K562 (cell line): Measurements from ENCODE around the gene TRIM75. TPM values are rescaled to one million over a fixed set of nuclear protein-coding genes. Genes with fewer than 3 reads are reported as not detected.

Source experiments
- polyA plus RNA-seq, 8 experiments: library from polyadenylated mRNA; depleted of rRNA in 4 of 8; stranded (reverse) in 5 of 8; unstranded in 3 of 8; fragments of >200 nt; fragmentation: Nextera tagmentation in 2 of 8; fragmentation: Illumina TruSeq in 1 of 8; extraction: Ambion mirVana in 2 of 8; extraction: Trizol in 1 of 8; gene quantifications; 2 replicates each; pipeline versions ENCODE4 v1.2.1 to v1.2.3, GENCODE V29; 2011 to 2014; ENCODE audit warnings: inconsistent platforms in 1 of 8, missing spikeins in 1 of 8
- small RNA-seq: library from RNA; depleted of rRNA; stranded (forward); fragments of <200 nt; gene quantifications from one replicate; pipeline ENCODE3, GENCODE V24; 2014
- total RNA-seq, 7 experiments: library from RNA; depleted of rRNA in 6 of 7; stranded (reverse); fragments of >200 nt in 6 of 7; fragmentation: Illumina TruSeq in 2 of 7; extraction: Trizol in 2 of 7; gene quantifications; 2 replicates each; pipeline versions ENCODE4 v1.2.1 to v1.2.3, GENCODE V29; 2011 to 2021; ENCODE audit warnings: low replicate concordance in 1 of 7

TRIM75 gene
- total and polyA plus RNA-seq, 9 of the 15 experiments (the other 6 are each of a cell fraction or from before 2014, with no cell fraction given): not detected

Small RNA genes within 50 kb of the gene (small RNA-seq; reads per million reads assigned to genes)
- not detected for gene AC106872.12

Other genes starting within 250 kb of the TRIM75 start
- not detected in 2 replicates for gene APELA, start 176.7 kb upstream of the TRIM75 start, total RNA-seq (2014; rRNA removed)
- not detected in 2 replicates for gene APELA, start 176.7 kb upstream of the TRIM75 start, total RNA-seq (2014; rRNA removed; fragmentation: Illumina TruSeq; extraction: Trizol)
- not detected in 2 replicates for gene APELA, start 176.7 kb upstream of the TRIM75 start, total RNA-seq (2015; rRNA removed; fragmentation: Illumina TruSeq; extraction: Trizol)
- not detected in 2 replicates for gene APELA, start 176.7 kb upstream of the TRIM75 start, total RNA-seq (2021)
- gene APELA, start 176.7 kb upstream of the TRIM75 start, polyA plus RNA-seq (2011; rRNA removed): not detected in 2 replicates
- gene APELA, start 176.7 kb upstream of the TRIM75 start, polyA plus RNA-seq (2014; fragmentation: Illumina TruSeq; extraction: Trizol): not detected in 2 replicates
- not detected for gene APELA, start 176.7 kb upstream of the TRIM75 start, polyA plus RNA-seq (2014; fragmentation: Nextera tagmentation; extraction: Ambion mirVana)
- gene APELA, start 176.7 kb upstream of the TRIM75 start, polyA plus RNA-seq (2014; rRNA removed): not detected in 2 replicates
- 0.41 TPM in 1 of 2 replicates, not detected in the other for gene TRIM61, start 76.2 kb upstream of the TRIM75 start, total RNA-seq (2014; rRNA removed)
- 0.41 and 0.51 TPM in 2 replicates for gene TRIM61, start 76.2 kb upstream of the TRIM75 start, total RNA-seq (2014; rRNA removed; fragmentation: Illumina TruSeq; extraction: Trizol)
- 0.29 and 0.57 TPM in 2 replicates for gene TRIM61, start 76.2 kb upstream of the TRIM75 start, total RNA-seq (2015; rRNA removed; fragmentation: Illumina TruSeq; extraction: Trizol)
- gene TRIM61, start 76.2 kb upstream of the TRIM75 start, total RNA-seq (2021): 0.42 and 0.87 TPM in 2 replicates
- gene TRIM61, start 76.2 kb upstream of the TRIM75 start, polyA plus RNA-seq (2011; rRNA removed): 0.07 TPM in 1 of 2 replicates, not detected in the other
- gene TRIM61, start 76.2 kb upstream of the TRIM75 start, polyA plus RNA-seq (2014; fragmentation: Illumina TruSeq; extraction: Trizol): 0.46 and 0.72 TPM in 2 replicates
- under 1 TPM; 0.80 to 0.92 TPM for gene TRIM61, start 76.2 kb upstream of the TRIM75 start, polyA plus RNA-seq (2014; fragmentation: Nextera tagmentation; extraction: Ambion mirVana)
- 0.18 and 0.24 TPM in 2 replicates for gene TRIM61, start 76.2 kb upstream of the TRIM75 start, polyA plus RNA-seq (2014; rRNA removed)
- not detected in 2 replicates for gene TRIM60, start 21.9 kb upstream of the TRIM75 start, total RNA-seq (2014; rRNA removed)
- not detected in 2 replicates for gene TRIM60, start 21.9 kb upstream of the TRIM75 start, total RNA-seq (2014; rRNA removed; fragmentation: Illumina TruSeq; extraction: Trizol)
- gene TRIM60, start 21.9 kb upstream of the TRIM75 start, total RNA-seq (2015; rRNA removed; fragmentation: Illumina TruSeq; extraction: Trizol): not detected in 2 replicates
- gene TRIM60, start 21.9 kb upstream of the TRIM75 start, total RNA-seq (2021): not detected in 2 replicates
- not detected in 2 replicates for gene TRIM60, start 21.9 kb upstream of the TRIM75 start, polyA plus RNA-seq (2011; rRNA removed)
- not detected in 2 replicates for gene TRIM60, start 21.9 kb upstream of the TRIM75 start, polyA plus RNA-seq (2014; fragmentation: Illumina TruSeq; extraction: Trizol)
- gene TRIM60, start 21.9 kb upstream of the TRIM75 start, polyA plus RNA-seq (2014; fragmentation: Nextera tagmentation; extraction: Ambion mirVana): not detected
- not detected in 2 replicates for gene TRIM60, start 21.9 kb upstream of the TRIM75 start, polyA plus RNA-seq (2014; rRNA removed)
- gene TMEM192, start 59.0 kb downstream of the TRIM75 start, total RNA-seq (2014; rRNA removed): 7.9 and 13.7 TPM in 2 replicates
- gene TMEM192, start 59.0 kb downstream of the TRIM75 start, total RNA-seq (2014; rRNA removed; fragmentation: Illumina TruSeq; extraction: Trizol): 19.5 and 19.9 TPM in 2 replicates
- gene TMEM192, start 59.0 kb downstream of the TRIM75 start, total RNA-seq (2015; rRNA removed; fragmentation: Illumina TruSeq; extraction: Trizol): 20.0 and 20.6 TPM in 2 replicates
- gene TMEM192, start 59.0 kb downstream of the TRIM75 start, total RNA-seq (2021): 13.2 and 15.2 TPM in 2 replicates
- gene TMEM192, start 59.0 kb downstream of the TRIM75 start, polyA plus RNA-seq (2011; rRNA removed): 20.8 and 28.5 TPM in 2 replicates
- gene TMEM192, start 59.0 kb downstream of the TRIM75 start, polyA plus RNA-seq (2014; fragmentation: Illumina TruSeq; extraction: Trizol): 24.1 and 25.5 TPM in 2 replicates
- 1 to 10 TPM; 4.4 to 4.5 TPM for gene TMEM192, start 59.0 kb downstream of the TRIM75 start, polyA plus RNA-seq (2014; fragmentation: Nextera tagmentation; extraction: Ambion mirVana)
- gene TMEM192, start 59.0 kb downstream of the TRIM75 start, polyA plus RNA-seq (2014; rRNA removed): 13.3 TPM in 2 replicates
- gene KLHL2, start 153.7 kb downstream of the TRIM75 start, total RNA-seq (2014; rRNA removed): 6.4 and 7.0 TPM in 2 replicates
- 6.4 and 7.5 TPM in 2 replicates for gene KLHL2, start 153.7 kb downstream of the TRIM75 start, total RNA-seq (2014; rRNA removed; fragmentation: Illumina TruSeq; extraction: Trizol)
- gene KLHL2, start 153.7 kb downstream of the TRIM75 start, total RNA-seq (2015; rRNA removed; fragmentation: Illumina TruSeq; extraction: Trizol): 5.9 and 6.1 TPM in 2 replicates
- 4.9 and 5.5 TPM in 2 replicates for gene KLHL2, start 153.7 kb downstream of the TRIM75 start, total RNA-seq (2021)
- 9.8 and 11.3 TPM in 2 replicates for gene KLHL2, start 153.7 kb downstream of the TRIM75 start, polyA plus RNA-seq (2011; rRNA removed)
- gene KLHL2, start 153.7 kb downstream of the TRIM75 start, polyA plus RNA-seq (2014; fragmentation: Illumina TruSeq; extraction: Trizol): 4.8 and 5.6 TPM in 2 replicates
- 1 to 10 TPM; 2.5 to 3.5 TPM for gene KLHL2, start 153.7 kb downstream of the TRIM75 start, polyA plus RNA-seq (2014; fragmentation: Nextera tagmentation; extraction: Ambion mirVana)
- gene KLHL2, start 153.7 kb downstream of the TRIM75 start, polyA plus RNA-seq (2014; rRNA removed): 7.9 and 8.2 TPM in 2 replicates